Measurements from ENCODE around the gene PTGER4.

DNA sequence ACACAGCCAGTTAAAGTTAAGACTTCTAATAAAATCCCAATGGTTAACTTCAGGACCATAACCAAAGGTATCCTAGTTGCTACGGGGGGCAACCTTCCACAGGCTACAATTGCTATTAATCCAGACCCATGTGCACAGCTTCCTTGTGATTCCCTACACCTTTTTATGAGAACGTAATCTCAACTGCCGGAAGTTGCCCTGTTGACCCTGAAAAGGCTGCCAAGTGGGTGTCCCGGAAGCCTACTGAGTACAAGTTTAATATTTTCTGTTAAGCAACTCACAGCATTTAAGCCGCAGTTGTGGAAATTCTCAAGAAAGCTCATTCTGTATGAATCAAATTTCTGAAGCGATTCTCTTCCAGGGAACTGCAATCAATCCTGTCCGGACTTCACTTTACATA, 48.5 kb upstream of the PTGER4 start:
- TF ChIP-seq, protein P1, sequence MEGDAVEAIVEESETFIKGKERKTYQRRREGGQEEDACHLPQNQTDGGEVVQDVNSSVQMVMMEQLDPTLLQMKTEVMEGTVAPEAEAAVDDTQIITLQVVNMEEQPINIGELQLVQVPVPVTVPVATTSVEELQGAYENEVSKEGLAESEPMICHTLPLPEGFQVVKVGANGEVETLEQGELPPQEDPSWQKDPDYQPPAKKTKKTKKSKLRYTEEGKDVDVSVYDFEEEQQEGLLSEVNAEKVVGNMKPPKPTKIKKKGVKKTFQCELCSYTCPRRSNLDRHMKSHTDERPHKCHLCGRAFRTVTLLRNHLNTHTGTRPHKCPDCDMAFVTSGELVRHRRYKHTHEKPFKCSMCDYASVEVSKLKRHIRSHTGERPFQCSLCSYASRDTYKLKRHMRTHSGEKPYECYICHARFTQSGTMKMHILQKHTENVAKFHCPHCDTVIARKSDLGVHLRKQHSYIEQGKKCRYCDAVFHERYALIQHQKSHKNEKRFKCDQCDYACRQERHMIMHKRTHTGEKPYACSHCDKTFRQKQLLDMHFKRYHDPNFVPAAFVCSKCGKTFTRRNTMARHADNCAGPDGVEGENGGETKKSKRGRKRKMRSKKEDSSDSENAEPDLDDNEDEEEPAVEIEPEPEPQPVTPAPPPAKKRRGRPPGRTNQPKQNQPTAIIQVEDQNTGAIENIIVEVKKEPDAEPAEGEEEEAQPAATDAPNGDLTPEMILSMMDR (IDR thresholded peaks at IDR 0.05; ENCODE audit: low read depth, low read length, poor library complexity, severe bottlenecking), result no peak
- no peak for TF ChIP-seq EZH2phosphoT487 (IDR thresholded peaks at IDR 0.05; ENCODE audit: borderline replicate concordance, low read length)
